Activated naive CD4-positive, alpha-beta T cell treated with anti-CD3 and anti-CD28 coated beads, Interleukin-2, amount 50 U/mL, for 72 hours (primary cell): ENCODE results near the gene SPATA2. TPM values are rescaled to one million over a fixed set of nuclear protein-coding genes. Genes with fewer than 3 reads are reported as not detected.

Experiments used
- ATAC-seq, 2 donors: fragments of 150-1000 bp; cut with Tn5 transposase; 2 replicates each; pipeline ENCODE4 v1.10.0; 2021; ENCODE audit warnings: mild to moderate bottlenecking in 2 of 2, moderate library complexity in 2 of 2
- DNase-seq, 2 donors: peaks; one replicate each; pipeline ENCODE4 v3.0.0; 2021 to 2022; ENCODE audit warnings: low spot score in 2 of 2
- H3K27ac Mint-ChIP-seq, 2 donors: one replicate each; pipeline ENCODE4 v1.8.0; 2022; ENCODE audit warnings: mild to moderate bottlenecking in 2 of 2, mixed read lengths in 2 of 2
- H3K36me3 Mint-ChIP-seq, 2 donors: one replicate each; pipeline ENCODE4 v1.8.0; 2022; ENCODE audit warnings: mixed read lengths in 2 of 2
- H3K9me3 Mint-ChIP-seq, 2 donors: one replicate each; pipeline ENCODE4 v1.8.0; 2022; ENCODE audit warnings: mixed read lengths in 2 of 2
- total RNA-seq, 2 donors: library from RNA; stranded (reverse); gene quantifications; one replicate each; pipeline ENCODE4 v1.2.3, GENCODE V29; 2022

The SPATA2 gene
- total RNA-seq, 2 donors from 2014 or later: 7.2 to 7.9 TPM

DNA sequence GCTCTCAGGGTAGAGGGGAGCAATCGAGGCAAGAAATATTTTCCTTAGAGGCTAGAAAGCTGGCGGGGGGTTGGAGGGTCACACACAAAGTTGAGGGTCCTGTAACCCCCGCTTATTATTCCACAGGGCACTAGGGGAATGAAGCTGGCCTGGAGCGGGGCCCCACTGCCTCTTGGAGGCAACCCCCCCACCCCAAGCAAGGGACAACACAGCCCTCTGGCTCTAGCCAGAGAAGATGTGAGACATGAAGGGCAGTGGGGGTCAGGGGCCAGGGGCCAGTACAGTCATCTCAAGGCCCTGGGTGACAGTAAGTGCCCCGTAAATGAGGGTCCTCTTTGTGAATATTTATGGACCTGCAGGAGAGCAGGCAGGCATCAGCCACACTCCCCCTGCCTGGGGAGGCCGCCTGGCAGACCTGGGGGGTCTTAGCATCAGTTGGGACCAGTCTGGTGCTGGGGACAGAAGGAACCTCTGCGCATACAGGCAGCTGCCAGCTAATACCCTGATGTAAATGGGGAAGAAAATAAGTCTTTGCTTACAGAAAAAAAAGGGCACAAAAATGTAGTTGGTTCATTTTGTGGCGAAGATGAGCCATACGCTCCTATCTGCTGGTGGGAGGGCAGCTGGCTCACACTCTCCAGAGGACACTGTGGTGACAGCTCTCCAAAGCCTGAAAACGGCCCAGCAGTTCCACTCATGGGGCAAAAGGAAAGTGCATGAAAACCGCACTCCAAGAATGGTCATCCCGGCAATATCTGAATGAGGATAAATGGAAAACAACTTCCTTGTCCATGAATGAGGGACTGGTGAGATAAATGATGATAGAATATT is 21.9 kb downstream of the SPATA2 start:
- Mint-ChIP-seq H3K36me3 (peaks cover 0 to 5% of the 10 kb centered on the region in 2 donors), H3K27ac (peak overlapping the region; percentile 72 to 75), H3K9me3 (peaks cover 0 to 4% of the 10 kb centered on the region in 2 donors)
- ATAC-seq (peak; percentile 81 to 86), DNase-seq (no peak)

DNA sequence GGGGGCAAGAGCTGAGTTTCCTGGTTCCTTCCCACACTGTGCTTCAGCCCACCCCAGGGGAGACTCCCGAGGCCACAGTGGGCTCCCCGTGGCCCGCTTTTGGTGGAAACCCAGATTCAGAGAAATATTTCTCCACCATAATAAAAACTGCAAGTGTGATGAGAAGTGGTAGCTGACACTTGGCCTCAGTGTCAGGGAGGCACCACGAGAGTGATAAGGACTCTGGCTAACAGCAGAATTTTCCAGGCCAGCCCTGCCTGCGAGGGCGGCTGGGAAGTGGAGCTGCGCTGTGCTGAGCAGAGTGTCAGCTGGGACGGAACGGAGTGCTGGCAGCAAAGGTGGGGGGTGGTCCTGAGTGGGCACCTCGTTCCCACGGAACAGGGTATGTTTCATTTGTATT is 22.5 kb downstream of the SPATA2 start:
- DNase-seq: peak in 1 of 2 donors; percentile 52
- Mint-ChIP-seq H3K36me3 (peaks cover 0 to 5% of the 10 kb centered on the region in 2 donors), H3K27ac (peak overlapping the region; percentile 72 to 75), H3K9me3 (peaks cover 0 to 4% of the 10 kb centered on the region in 2 donors)
- ATAC-seq: no peak

DNA sequence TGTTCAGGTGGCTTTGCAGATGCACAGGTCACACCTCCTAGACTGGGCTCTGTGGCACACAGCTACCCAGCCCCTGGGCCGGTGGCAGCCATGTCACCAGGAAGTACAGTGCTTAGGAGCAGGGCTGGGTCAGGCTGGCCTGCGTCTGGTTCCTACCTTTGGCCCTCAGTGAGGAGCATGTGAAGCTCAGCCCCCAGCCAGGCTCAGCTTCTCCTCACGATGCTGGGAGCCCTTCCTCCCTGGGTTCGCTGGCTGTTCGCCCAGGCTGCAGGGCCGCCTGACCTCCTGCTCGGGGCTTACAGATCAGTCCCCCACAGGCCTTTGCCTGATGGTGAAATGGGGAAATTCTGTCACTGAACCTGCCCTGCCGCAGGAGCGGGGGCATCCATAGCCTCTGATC is 23.1 kb downstream of the SPATA2 start:
- Mint-ChIP-seq H3K36me3 (peaks cover 0 to 5% of the 10 kb centered on the region in 2 donors), H3K9me3 (peaks cover 0 to 4% of the 10 kb centered on the region in 2 donors), H3K27ac (peak overlapping the region; percentile 72 to 75)
- ATAC-seq: no peak
- DNase-seq: peak in 1 of 2 donors; percentile 51

DNA sequence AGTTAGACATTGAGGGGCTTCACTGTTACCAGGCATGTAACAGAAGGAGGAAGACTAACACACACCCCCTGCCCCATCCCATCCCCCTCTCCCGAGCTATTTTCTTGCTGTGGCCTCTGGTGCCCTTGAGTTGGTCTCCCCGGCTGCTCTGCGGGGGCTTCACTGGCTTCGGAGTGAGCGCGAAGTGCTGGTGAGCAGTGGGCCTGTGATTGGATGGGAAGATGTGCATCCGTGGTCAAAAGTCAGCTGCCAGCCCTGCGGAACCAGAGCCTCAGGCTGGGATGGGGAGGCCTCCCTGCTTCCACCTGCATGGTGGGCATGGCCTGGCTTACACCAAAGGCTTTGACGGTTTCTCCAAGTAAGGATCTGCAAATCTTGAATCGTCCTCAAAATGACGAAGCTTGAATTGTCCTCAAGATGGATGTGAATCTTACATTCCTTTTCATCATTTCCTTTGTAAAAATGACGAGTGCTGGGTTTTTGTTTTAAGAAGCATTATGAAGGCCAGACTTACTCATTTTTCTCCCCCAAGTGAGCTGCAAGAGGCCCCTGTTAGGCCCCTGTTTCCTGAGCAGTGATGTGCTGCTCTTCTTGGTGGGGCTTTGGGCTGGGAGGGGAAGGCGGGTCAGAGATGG is 23.7 kb downstream of the SPATA2 start:
- no peak overlapping the region for H3K27ac Mint-ChIP-seq
- ATAC-seq: no peak
- H3K36me3 Mint-ChIP-seq: peaks cover 0 to 7% of the 10 kb centered on the region in 2 donors
- peaks cover 0 to 4% of the 10 kb centered on the region in 2 donors for H3K9me3 Mint-ChIP-seq
- DNase-seq: no peak

DNA sequence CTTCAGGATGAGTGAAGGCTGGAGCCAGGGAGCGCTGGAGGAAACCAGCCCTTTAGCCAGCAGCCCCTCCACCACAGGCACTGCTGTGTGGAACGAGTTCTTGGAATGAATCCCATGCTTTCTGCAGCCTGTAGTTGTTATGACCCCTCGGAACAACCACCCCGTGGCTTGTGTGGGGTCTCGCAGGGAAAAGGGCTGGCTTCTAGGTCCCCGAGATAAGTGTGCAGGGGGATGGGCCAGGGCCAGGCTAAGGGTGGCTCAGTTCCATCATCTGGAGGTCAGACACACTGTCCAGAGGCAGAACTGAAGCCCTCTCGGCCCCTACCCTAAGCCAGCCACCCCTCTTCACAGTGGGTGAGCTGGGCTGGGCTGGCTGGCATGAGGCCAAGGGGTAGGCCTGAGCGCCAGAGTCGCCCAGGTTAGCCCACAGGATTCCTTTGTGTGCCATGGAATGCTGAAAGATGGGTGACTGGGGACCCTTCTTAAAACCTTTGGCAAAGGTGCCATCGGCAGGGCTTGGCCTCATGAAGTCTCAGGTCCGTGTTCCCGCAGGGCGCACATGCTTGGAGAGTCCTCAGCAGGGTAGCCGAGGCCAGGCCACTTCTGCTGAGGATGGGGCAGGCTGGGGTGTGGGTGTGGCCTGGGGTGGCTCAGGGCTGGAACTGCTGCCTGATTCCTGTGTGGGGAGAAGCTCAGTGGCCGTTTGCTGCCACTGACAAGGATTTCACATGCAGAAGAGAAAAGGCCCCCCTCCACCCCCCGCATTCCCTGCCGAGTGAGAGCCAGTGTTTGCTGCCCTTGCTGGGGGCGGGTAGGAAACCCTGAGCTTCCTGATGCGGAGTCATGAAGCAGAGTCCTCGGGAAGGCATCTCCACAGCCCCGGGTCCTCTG is 24.6 kb downstream of the SPATA2 start:
- peaks cover 0 to 4% of the 10 kb centered on the region in 2 donors for H3K9me3 Mint-ChIP-seq
- peak overlapping the region in 1 of 2 donors; percentile 55 for H3K27ac Mint-ChIP-seq
- peaks cover 0 to 11% of the 10 kb centered on the region in 2 donors for H3K36me3 Mint-ChIP-seq
- ATAC-seq: no peak
- no peak for DNase-seq

DNA sequence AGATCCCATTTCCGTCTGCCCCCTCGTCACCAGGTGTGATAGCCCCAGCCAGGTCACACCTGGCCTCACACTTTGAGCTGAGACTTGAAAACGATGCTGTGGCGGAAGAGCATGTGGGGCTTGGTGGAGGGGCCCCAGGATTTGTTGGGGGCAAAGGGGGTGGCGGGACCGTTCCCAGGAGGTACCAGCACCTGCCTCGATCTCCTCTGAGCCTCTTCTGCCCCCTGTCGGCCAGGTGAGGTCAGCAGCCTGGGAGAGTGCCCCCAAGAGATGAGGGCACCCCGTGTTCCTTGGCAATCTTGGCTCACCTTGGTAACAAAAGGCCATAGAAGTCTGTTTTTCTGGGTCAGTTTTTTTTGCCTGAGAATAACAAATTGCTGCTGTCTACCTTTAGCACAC is 25.4 kb downstream of the SPATA2 start:
- Mint-ChIP-seq H3K9me3 (peaks cover 0 to 4% of the 10 kb centered on the region in 2 donors), H3K27ac (peak overlapping the region; percentile 47 to 50), H3K36me3 (peaks cover 0 to 11% of the 10 kb centered on the region in 2 donors)
- ATAC-seq (no peak), DNase-seq (no peak)

DNA sequence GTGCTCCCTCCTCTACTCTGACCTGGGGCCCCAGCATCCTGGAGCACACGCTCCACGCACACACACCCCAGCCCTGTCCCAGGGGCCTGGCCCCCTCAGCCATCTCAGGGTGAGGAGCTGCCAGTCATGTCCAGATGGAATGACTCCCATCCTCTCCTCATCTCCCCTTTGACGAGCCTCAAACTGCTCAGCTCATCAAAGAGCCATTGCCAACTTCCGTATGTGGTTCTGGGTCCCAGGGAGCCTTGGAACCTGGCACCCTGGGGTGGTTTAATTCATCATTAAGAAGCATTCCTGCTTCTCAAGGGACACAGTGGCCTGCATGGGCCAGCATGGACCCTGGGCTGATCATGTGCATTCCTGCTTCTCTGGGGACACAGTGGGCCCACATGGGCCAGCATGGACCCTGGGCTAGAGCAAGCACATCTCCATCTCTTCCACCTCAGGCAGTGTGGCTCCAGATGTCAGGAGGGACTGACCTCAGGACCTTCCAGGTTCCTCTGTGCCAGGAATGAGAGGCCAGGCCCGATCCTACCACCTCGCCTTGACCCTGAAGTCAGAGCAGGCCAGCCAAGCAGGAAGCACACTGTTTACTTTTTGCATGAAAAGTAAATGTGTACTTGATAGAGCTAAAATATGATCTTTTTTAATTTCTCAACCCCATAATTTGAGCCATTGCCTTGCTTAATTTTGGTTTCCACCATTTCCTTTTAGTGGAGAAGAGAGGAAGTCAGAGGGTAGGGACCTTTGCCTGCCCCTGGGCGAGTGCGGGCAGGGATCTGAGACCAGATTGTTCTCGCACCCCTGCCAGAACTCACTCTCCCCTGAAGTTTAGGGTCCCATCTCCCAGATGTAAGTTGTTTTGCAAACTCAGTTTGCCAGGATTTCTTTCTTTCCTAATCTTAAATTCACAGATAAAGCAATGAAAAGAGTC is 26.1 kb downstream of the SPATA2 start:
- peaks cover 0 to 3% of the 10 kb centered on the region in 2 donors for H3K9me3 Mint-ChIP-seq
- DNase-seq: no peak
- H3K27ac Mint-ChIP-seq: peak overlapping the region; percentile 47 to 50
- H3K36me3 Mint-ChIP-seq: peaks cover 0 to 9% of the 10 kb centered on the region in 2 donors
- no peak for ATAC-seq

DNA sequence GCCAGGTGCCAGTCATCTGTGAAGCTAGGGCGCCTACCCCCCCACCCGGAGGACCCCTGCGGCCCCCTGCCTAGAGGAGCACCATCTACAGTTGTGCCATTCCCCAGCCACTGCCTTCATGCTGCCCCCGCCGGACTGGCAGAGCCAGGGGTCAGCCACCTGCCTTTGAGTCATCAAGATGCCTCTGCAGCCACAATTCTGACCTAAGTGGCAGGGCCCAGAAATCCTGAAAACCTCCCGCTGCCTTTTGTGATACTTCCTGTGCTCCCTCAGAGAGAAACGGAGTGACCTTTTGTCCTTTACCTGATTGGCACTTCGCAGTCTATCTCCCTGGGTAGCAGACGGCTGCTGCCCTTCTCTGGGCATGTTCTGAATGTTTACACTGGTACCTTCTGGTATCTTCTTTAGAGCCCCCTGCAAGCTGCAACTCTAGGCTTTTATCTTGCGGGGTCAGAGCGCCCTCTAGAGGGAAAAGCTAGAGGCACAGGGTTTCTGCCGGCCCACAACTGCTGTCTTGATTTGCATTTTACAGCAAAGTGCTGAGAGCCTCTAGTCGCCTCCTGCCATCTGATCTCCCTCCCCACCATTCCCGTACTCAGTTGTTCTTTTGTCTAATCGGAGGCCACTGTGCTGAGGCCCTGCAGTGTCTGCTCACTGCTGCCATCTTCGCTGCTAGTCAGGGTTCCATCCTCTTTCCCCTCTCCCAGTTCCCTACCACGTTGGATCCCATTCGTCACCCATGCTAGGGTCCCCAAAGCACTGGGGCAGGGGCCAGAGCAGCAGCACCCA is 26.9 kb downstream of the SPATA2 start:
- peak overlapping the region; percentile 50 to 56 for H3K27ac Mint-ChIP-seq
- ATAC-seq: peak in 1 of 2 donors; percentile 63

GRCh38 chr20:49887251-49888211 is 27.8 kb downstream of the SPATA2 start:
- H3K36me3 Mint-ChIP-seq: peaks cover 0 to 6% of the 10 kb centered on the region in 2 donors
- H3K27ac Mint-ChIP-seq: peak overlapping the region; percentile 76 to 85
- ATAC-seq: peak in 1 of 2 donors; percentile 8
- no peak for DNase-seq
- no peaks in the 10 kb centered on the region for H3K9me3 Mint-ChIP-seq

More for the DNA sequence above, 26.9 kb downstream of the SPATA2 start:
- Mint-ChIP-seq H3K36me3 (peaks cover 0 to 6% of the 10 kb centered on the region in 2 donors), H3K9me3 (no peaks in the 10 kb centered on the region)
- DNase-seq: peak in 1 of 2 donors; percentile 64

DNA sequence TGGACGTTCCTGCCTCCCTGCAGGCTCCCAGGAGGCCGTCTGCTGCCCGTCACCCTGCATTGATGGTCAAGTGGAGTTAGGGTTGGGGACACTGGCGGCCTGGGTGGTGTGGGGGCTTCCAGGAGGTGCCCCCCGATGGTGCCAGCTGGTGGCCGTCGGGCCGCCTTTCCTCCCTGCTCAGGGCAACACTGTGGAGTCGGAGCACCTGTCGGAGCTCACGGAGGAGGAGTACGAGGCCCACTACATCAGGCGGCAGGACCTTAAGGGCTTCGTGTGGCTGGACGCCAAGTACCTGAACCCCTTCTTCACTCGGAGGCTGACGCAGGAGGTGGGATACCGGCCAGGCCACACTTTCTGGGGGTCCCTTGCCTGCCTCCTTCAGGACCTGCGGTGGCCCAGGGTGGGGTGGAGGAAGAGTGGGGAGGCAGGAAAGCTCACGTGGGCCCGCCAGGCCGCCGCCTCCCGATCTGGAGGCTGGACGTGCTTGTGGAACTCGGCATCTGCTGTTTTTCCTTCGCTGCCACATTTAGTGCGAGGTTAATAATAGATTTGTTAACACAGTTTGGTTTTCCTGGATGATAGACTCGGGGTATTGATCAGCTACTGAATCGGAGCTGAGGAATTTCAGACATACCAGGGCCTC is 28.6 kb downstream of the SPATA2 start:
- H3K36me3 Mint-ChIP-seq: peaks cover 0 to 6% of the 10 kb centered on the region in 2 donors
- H3K27ac Mint-ChIP-seq: peak overlapping the region; percentile 76 to 79
- DNase-seq (no peak), ATAC-seq (no peak)
- no peaks in the 10 kb centered on the region for H3K9me3 Mint-ChIP-seq

GRCh38 chr20:49885558-49886332 is 29.6 kb downstream of the SPATA2 start:
- ATAC-seq: no peak
- Mint-ChIP-seq H3K9me3 (no peaks in the 10 kb centered on the region), H3K36me3 (peaks cover 0 to 9% of the 10 kb centered on the region in 2 donors), H3K27ac (peak overlapping the region; percentile 76 to 79)
- no peak for DNase-seq

DNA sequence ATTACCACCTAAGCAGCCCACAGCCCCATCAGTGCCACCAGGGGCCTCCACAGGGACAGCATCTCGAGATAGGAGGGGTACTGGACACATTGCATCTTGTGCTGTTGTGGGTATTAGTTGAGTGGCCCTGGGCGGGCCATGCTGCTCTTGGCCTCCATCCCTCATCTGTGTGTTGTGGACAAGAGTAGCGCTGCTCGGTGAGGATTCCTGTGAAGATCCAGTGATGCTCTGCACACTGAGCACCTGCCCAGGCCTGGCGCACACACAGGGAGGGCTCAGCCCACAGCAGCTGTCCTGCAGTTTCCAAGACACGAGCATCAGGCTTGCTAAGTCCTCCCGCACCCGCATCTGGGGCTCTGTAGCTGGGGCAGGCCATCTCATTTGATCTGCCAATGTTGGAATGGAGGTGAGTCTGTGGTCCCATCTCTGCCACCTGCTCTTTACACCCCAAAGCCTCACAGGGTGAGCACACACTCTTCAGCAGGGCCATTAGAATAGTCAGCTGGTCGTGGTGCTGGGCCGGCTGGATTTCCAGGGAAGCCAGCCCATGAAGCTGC is 32.0 kb downstream of the SPATA2 start:
- H3K36me3 Mint-ChIP-seq: peaks cover 0 to 12% of the 10 kb centered on the region in 2 donors
- H3K27ac Mint-ChIP-seq: no peak overlapping the region

More for the DNA sequence above, 32.0 kb downstream of the SPATA2 start:
- no peak for ATAC-seq
- H3K9me3 Mint-ChIP-seq: no peaks in the 10 kb centered on the region
- no peak for DNase-seq
